PC-9 (cell line): ENCODE results near the gene TP53.

Experiments
- CTCF ChIP-seq: fragments of 200-600 bp; sonication (generic); conservative IDR thresholded peaks from 2 replicates; pipeline ENCODE4 v1.6.1; 2017; ENCODE audit warnings: mixed run types, antibody characterized with exemption, mild to moderate bottlenecking, moderate library complexity
- EZH2 ChIP-seq: fragments of 200-600 bp; sonication (generic); IDR thresholded peaks from 2 replicates; pipeline ENCODE4 v1.8.0; 2017; ENCODE audit warnings: antibody characterized with exemption, low read depth

DNA sequence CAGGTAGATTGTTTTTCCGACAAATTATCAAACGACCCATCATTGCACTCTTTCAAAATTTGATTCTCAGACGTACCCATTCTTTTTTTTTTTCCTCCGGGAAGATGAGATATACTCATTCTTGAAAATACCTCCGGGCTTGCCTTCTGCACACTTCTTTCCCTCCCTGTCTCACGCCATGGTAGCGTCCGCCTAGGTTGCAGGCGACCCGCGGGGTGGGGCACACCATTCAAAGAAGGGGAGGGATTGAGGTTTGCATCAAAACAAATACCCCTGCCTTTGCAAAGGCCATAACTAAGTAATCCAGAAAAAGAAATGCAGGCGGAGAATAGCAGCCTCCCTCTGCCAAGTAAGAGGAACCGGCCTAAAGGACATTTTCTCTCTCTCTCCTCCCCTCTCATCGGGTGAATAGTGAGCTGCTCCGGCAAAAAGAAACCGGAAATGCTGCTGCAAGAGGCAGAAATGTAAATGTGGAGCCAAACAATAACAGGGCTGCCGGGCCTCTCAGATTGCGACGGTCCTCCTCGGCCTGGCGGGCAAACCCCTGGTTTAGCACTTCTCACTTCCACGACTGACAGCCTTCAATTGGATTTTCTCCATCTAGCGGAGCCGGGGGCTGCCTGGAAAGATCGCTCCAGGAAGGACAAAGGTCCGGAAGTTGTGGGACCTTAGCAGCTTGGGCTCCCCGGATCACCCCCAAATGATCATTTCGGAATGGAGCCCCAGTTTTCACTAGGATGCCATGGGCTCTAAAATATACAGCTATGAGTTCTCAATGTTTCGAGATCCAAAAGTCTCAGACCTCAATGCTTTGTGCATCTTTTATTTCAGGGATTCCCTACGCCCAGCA lies 843 bp downstream of the TP53 start:
- TF ChIP-seq CTCF: no peak
- TF ChIP-seq EZH2: no peak
